ENCODE measurements around the gene GPR176.

Gene GPR176

GRCh38 chr15:39792844-39793335 is 127.2 kb downstream of the GPR176 start:
- no peaks in the 10 kb centered on the region for H3K36me3 ChIP-seq (ENCODE audit: control insufficient read depth in 2 of 2, insufficient read depth in 1 of 2, low read length in 2 of 2)
- H3K27ac ChIP-seq (ENCODE audit: extremely low read depth, low read depth, low read length): no peak overlapping the region
- H3K4me1 ChIP-seq (ENCODE audit: control insufficient read depth, insufficient read depth, low read length): no peaks in the 10 kb centered on the region
- no peaks in the 10 kb centered on the region for H3K9me3 ChIP-seq (ENCODE audit: control insufficient read depth, insufficient read depth, low read depth, low read length)
- H3K4me3 ChIP-seq (ENCODE audit: low read depth, low read length): no peak overlapping the region
- ChIA-PET POLR2A (no interaction called here), CTCF (no interaction called here)
- TF ChIP-seq ZBTB6 (tag by site-specific recombination; IDR thresholded peaks at IDR 0.05) (no peak), ZNF654 (tag by site-specific recombination; IDR thresholded peaks at IDR 0.05; ENCODE audit: low read depth) (no peak), CTCF (tag by site-specific recombination; IDR thresholded peaks at IDR 0.05) (no peak), HOXA7 (CRISPR knock-in tag; IDR thresholded peaks at IDR 0.05; ENCODE audit: borderline replicate concordance) (no peak), ZNF214 (tag by site-specific recombination; IDR thresholded peaks at IDR 0.05; ENCODE audit: borderline replicate concordance) (no peak), ZNF37A (tag by site-specific recombination; IDR thresholded peaks at IDR 0.05) (no peak), ZNF335 (tag by site-specific recombination; conservative IDR thresholded peaks at IDR 0.05) (no peak), ZNF221 (tag by site-specific recombination; IDR thresholded peaks at IDR 0.05; ENCODE audit: borderline replicate concordance) (no peak), ZNF155 (tag by site-specific recombination; IDR thresholded peaks at IDR 0.05) (no peak)

DNA sequence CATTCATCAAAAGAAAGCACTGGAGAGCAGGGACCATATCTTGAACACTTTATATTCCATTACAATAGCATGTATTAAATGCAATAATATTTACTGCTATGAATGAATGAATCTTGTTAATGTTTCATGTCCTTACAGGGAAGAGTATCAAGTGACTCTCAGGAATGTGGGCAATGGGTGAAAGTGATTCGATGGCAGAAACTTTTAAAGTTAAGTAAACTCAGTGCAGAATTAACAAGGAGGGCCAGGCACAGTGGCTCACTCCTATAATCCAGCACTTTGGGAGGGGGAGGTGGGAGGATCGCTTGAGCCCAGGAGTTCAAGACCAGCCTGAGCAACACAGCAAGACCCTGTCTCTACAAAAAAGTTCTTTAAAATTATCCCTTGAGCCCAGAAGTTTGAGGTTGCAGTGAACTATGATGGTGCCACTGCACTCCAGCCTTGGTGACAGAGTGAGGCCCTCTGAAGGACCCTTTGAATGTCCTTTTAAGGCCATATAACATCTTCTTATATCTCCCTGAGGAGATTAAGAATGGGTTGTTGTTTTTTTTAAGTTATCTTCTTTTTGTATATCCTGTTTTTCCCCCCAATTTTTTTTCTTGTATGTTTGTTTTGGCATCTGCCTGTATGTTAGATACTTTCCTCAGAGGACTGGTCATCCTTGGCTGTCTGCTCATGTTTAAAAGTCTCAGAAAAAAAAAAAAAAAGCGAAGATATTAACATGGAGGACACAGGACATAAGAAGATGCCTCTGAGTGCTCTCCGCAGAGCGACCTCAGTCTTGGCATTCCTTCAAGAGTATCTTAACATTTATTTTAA is 127.8 kb downstream of the GPR176 start:
- H3K4me3 ChIP-seq (ENCODE audit: low read depth, low read length): no peak overlapping the region
- POLR2A ChIA-PET: no interaction called here
- no peaks in the 10 kb centered on the region for H3K36me3 ChIP-seq (ENCODE audit: control insufficient read depth in 2 of 2, insufficient read depth in 1 of 2, low read length in 2 of 2)
- CTCF ChIA-PET: no interaction called here
- no peak overlapping the region for H3K27ac ChIP-seq (ENCODE audit: extremely low read depth, low read depth, low read length)
- TF ChIP-seq ZSCAN16 (tag by site-specific recombination; IDR thresholded peaks at IDR 0.05) (no peak), ZNF529 (tag by site-specific recombination; IDR thresholded peaks at IDR 0.05; ENCODE audit: insufficient replicate concordance) (no peak), GLI2 (tag by site-specific recombination; IDR thresholded peaks at IDR 0.05; ENCODE audit: borderline replicate concordance, low read depth) (no peak), AEBP2 (tag by site-specific recombination; IDR thresholded peaks at IDR 0.05; ENCODE audit: borderline replicate concordance) (no peak), ZNF169 (tag by site-specific recombination; IDR thresholded peaks at IDR 0.05) (no peak), ZNF214 (tag by site-specific recombination; IDR thresholded peaks at IDR 0.05; ENCODE audit: borderline replicate concordance) (no peak), PRDM1 (tag by site-specific recombination; IDR thresholded peaks at IDR 0.05) (no peak), ZNF558 (tag by site-specific recombination; IDR thresholded peaks at IDR 0.05) (no peak)
- H3K9me3 ChIP-seq (ENCODE audit: control insufficient read depth, insufficient read depth, low read depth, low read length): no peaks in the 10 kb centered on the region
- H3K4me1 ChIP-seq (ENCODE audit: control insufficient read depth, insufficient read depth, low read length): no peaks in the 10 kb centered on the region

- H3K4me1 ChIP-seq (ENCODE audit: control insufficient read depth, insufficient read depth, low read length): peaks cover 9% of the 10 kb centered on the region; the same call in 1 of the 2 replicates
- H3K9me3 ChIP-seq (ENCODE audit: control insufficient read depth, insufficient read depth, low read depth, low read length): no peaks in the 10 kb centered on the region
- CTCF ChIA-PET: interaction anchor here (0.5 to 1.5 kb wide), 3 partner anchors 95 to 144 kb away, joined by 3 read pairs; partner anchors contain the start of gene EIF2AK4
- no peak overlapping the region for H3K27ac ChIP-seq (ENCODE audit: extremely low read depth, low read depth, low read length)
- no peaks in the 10 kb centered on the region for H3K36me3 ChIP-seq (ENCODE audit: control insufficient read depth in 2 of 2, insufficient read depth in 1 of 2, low read length in 2 of 2)
- POLR2A ChIA-PET: no interaction called here
- no peak overlapping the region for H3K4me3 ChIP-seq (ENCODE audit: low read depth, low read length)
- TF ChIP-seq ZBTB49 (tag by site-specific recombination; IDR thresholded peaks at IDR 0.05; ENCODE audit: low read depth) (no peak), SP3 (tag by site-specific recombination; IDR thresholded peaks at IDR 0.05) (no peak), ZNF404 (tag by site-specific recombination; IDR thresholded peaks at IDR 0.05) (no peak), ZSCAN5A (tag by site-specific recombination; IDR thresholded peaks at IDR 0.05) (no peak), ZNF623 (tag by site-specific recombination; IDR thresholded peaks at IDR 0.05) (no peak), ZNF76 (tag by site-specific recombination; IDR thresholded peaks at IDR 0.05; ENCODE audit: borderline replicate concordance, low read depth) (no peak), ZNF560 (tag by site-specific recombination; IDR thresholded peaks at IDR 0.05; ENCODE audit: borderline replicate concordance) (no peak)
Measured at GRCh38 chr15:39789736-39790135, 130.3 kb downstream of the GPR176 start.
